Neural cell (in vitro differentiated cells): ENCODE measurements around the gene AQP2. TPM values are rescaled to one million over a fixed set of nuclear protein-coding genes. Genes with fewer than 3 reads are reported as not detected.

Experiments
- H2AFZ ChIP-seq: fragments of 200-600, 300-800 bp; sonication (generic), shearing (Covaris generic); 2 replicates; pipeline ENCODE4 v1.6.0; 2014; ENCODE audit warnings: low read depth, mild to moderate bottlenecking, antibody characterized with exemption, low read length, moderate library complexity
- H3F3A ChIP-seq: fragments of 200-600 bp; shearing (Covaris generic); 2 replicates; pipeline ENCODE4 v1.6.1; 2016; ENCODE audit warnings: mild to moderate bottlenecking, moderate library complexity, mixed read lengths, antibody characterized with exemption, low read length; ENCODE audit not compliant: insufficient read depth, poor library complexity, severe bottlenecking
- H3K27ac ChIP-seq: fragments of 200-600, 300-800 bp; sonication (generic), shearing (Covaris generic); 2 replicates; pipeline ENCODE4 v1.5.1; 2014; ENCODE audit warnings: mild to moderate bottlenecking, low read length, moderate library complexity
- H3K27me3 ChIP-seq: fragments of 300-800, 200-600 bp; sonication (generic), shearing (Covaris generic); 2 replicates; pipeline ENCODE4 v1.6.0; 2014; ENCODE audit warnings: mild to moderate bottlenecking, low read depth, low read length, moderate library complexity; ENCODE audit not compliant: insufficient read depth
- H3K36me3 ChIP-seq: fragments of 300-800, 200-600 bp; sonication (generic), shearing (Covaris generic); 2 replicates; pipeline ENCODE4 v1.5.1; 2014; ENCODE audit warnings: mild to moderate bottlenecking, antibody characterized with exemption, low read length, moderate library complexity; ENCODE audit not compliant: insufficient read depth
- H3K4me2 ChIP-seq: fragments of 300-800, 200-600 bp; sonication (generic), shearing (Covaris generic); 2 replicates; pipeline ENCODE4 v1.6.0; 2014; ENCODE audit warnings: mild to moderate bottlenecking, low read length
- H3K4me3 ChIP-seq: fragments of 300-800, 200-600 bp; sonication (generic), shearing (Covaris generic); 2 replicates; pipeline ENCODE4 v1.5.1; 2014; ENCODE audit warnings: mild to moderate bottlenecking, low read length, moderate library complexity
- H3K79me2 ChIP-seq: fragments of 200-600 bp; shearing (Covaris generic); replicated peaks from 2 replicates; pipeline ENCODE4 v1.6.0; 2014; ENCODE audit warnings: mild to moderate bottlenecking, low read length, moderate library complexity; ENCODE audit not compliant: insufficient read depth
- H3K9ac ChIP-seq: fragments of 300-800, 200-600 bp; sonication (generic), shearing (Covaris generic); 2 replicates; pipeline ENCODE4 v1.6.1; 2016; ENCODE audit warnings: mild to moderate bottlenecking, low read length, mixed read lengths
- H3K9me2 ChIP-seq: fragments of 200-600 bp; shearing (Covaris generic); 2 replicates; pipeline ENCODE4 v1.6.1; 2016; ENCODE audit warnings: mild to moderate bottlenecking, low read length, mixed read lengths; ENCODE audit not compliant: insufficient read depth
- H3K9me3 ChIP-seq: fragments of 200-600, 300-800 bp; sonication (generic), shearing (Covaris generic); 2 replicates; pipeline ENCODE4 v1.6.1; 2016; ENCODE audit warnings: mild to moderate bottlenecking, mixed run types, low read length, moderate library complexity, mixed read lengths
- H4K20me1 ChIP-seq: fragments of 200-600 bp; shearing (Covaris generic); 2 replicates; pipeline ENCODE4 v1.6.1; 2016; ENCODE audit warnings: mild to moderate bottlenecking, mixed run types; ENCODE audit not compliant: insufficient read depth
- CTCF ChIP-seq: fragments of 450-650 bp; IDR thresholded peaks from 2 replicates; pipeline ENCODE4 v1.5.1; 2014; ENCODE audit warnings: antibody characterized with exemption, mild to moderate bottlenecking, moderate library complexity; ENCODE audit not compliant: poor library complexity, severe bottlenecking
- EP300 ChIP-seq: fragments of 450-650 bp; conservative IDR thresholded peaks from 2 replicates; pipeline ENCODE4 v1.6.1; 2014; ENCODE audit warnings: antibody characterized with exemption, mild to moderate bottlenecking, moderate library complexity; ENCODE audit not compliant: poor library complexity, severe bottlenecking
- EZH2 ChIP-seq: fragments of 200-600, 300-800 bp; shearing (Covaris generic), sonication (generic); IDR thresholded peaks from 2 replicates; pipeline ENCODE4 v1.6.1; 2014; ENCODE audit warnings: antibody characterized with exemption, low read length, borderline replicate concordance, mild to moderate bottlenecking; ENCODE audit not compliant: insufficient read depth, poor library complexity, severe bottlenecking
- MXI1 ChIP-seq: fragments of 450-650 bp; conservative IDR thresholded peaks from 2 replicates; pipeline ENCODE4 v1.6.1; 2014; ENCODE audit warnings: antibody characterized with exemption, mild to moderate bottlenecking; ENCODE audit not compliant: poor library complexity, severe bottlenecking
- POLR2AphosphoS5 ChIP-seq: IDR thresholded peaks from 2 replicates; pipeline ENCODE4 v1.6.1; 2012
- RAD21 ChIP-seq: fragments of 450-650 bp; conservative IDR thresholded peaks from 2 replicates; pipeline ENCODE4 v1.6.1; 2014; ENCODE audit warnings: antibody characterized with exemption, mild to moderate bottlenecking, moderate library complexity
- REST ChIP-seq: IDR thresholded peaks from 2 replicates; pipeline ENCODE4 v1.6.1; 2012; ENCODE audit warnings: borderline replicate concordance
- SMC3 ChIP-seq: fragments of 450-650 bp; conservative IDR thresholded peaks from 2 replicates; pipeline ENCODE4 v1.6.1; 2014; ENCODE audit warnings: antibody characterized with exemption, mild to moderate bottlenecking, moderate library complexity; ENCODE audit not compliant: poor library complexity
- TAF1 ChIP-seq: IDR thresholded peaks from 2 replicates; pipeline ENCODE4 v1.6.1; 2012; ENCODE audit warnings: low read depth
- polyA minus RNA-seq: library from RNA; depleted of rRNA, polyadenylated mRNA; stranded (reverse); fragments of >200 nt; gene quantifications from 2 replicates; pipeline ENCODE4 v1.2.3, GENCODE V29; 2014
- polyA plus RNA-seq: library from polyadenylated mRNA; depleted of rRNA; stranded (reverse); fragments of >200 nt; gene quantifications from 2 replicates; pipeline ENCODE4 v1.2.3, GENCODE V29; 2014

The AQP2 gene
- not detected in 2 replicates for polyA plus RNA-seq
- polyA minus RNA-seq, result not detected in 2 replicates

GRCh38 chr12:49950273-49951251 lies at the start of gene AQP2:
AQP2 (plus strand) TSS chr12:49950737; CDS start chr12:49950831, 94 bp downstream.
- Histone ChIP-seq H2AFZ (no peak within 1 kb of the TSS), H4K20me1 (no peaks in the 10 kb centered on the region), H3K27me3 (no peaks in the 10 kb centered on the region), H3K36me3 (no peaks in the 10 kb centered on the region), H3K4me3 (no peak within 1 kb of the TSS), H3F3A (no peaks in the 10 kb centered on the region), H3K27ac (no peak within 1 kb of the TSS), H3K4me2 (no peak within 1 kb of the TSS), H3K79me2 (no peaks in the 10 kb centered on the region), H3K9ac (no peak within 1 kb of the TSS), H3K9me2 (no peaks in the 10 kb centered on the region), H3K9me3 (no peaks in the 10 kb centered on the region)
- TF ChIP-seq MXI1 (no peak), RAD21 (no peak), CTCF (no peak), TAF1 (no peak), EZH2 (no peak)

GRCh38 chr12:49901026-49901425 lies 49.5 kb upstream of the AQP2 start:
- TF ChIP-seq RAD21 (no peak), POLR2AphosphoS5 (no peak), EP300 (no peak), REST (no peak), SMC3 (no peak), EZH2 (no peak), TAF1 (no peak), CTCF (no peak), MXI1 (no peak)
- H3K9ac ChIP-seq, result no peak overlapping the region

More at GRCh38 chr12:49901026-49901425, 49.5 kb upstream of the AQP2 start:
- Histone ChIP-seq H3K79me2 (no peaks in the 10 kb centered on the region), H3K4me2 (no peak overlapping the region), H3K36me3 (no peaks in the 10 kb centered on the region), H3K9me3 (no peaks in the 10 kb centered on the region), H3K4me3 (no peak overlapping the region), H3K9me2 (no peaks in the 10 kb centered on the region), H4K20me1 (no peaks in the 10 kb centered on the region), H3K27me3 (no peaks in the 10 kb centered on the region), H3K27ac (no peak overlapping the region), H3F3A (no peaks in the 10 kb centered on the region), H2AFZ (no peak overlapping the region)
